Measurements from ENCODE around the gene SEC14L6. TPM values are rescaled to one million over a fixed set of nuclear protein-coding genes. Genes with fewer than 3 reads are reported as not detected.

The SEC14L6 gene
- total RNA-seq, 1 donor from 2014 or later, result 14.8 TPM

- DNase-seq, result no peak
- no peak overlapping the region for H3K27ac ChIP-seq
- no peak for TF ChIP-seq CTCF (IDR thresholded peaks at IDR 0.05)
Measured at GRCh38 chr22:30559889-30560288, 13.3 kb upstream of the SEC14L6 start.

GRCh38 chr22:30557243-30557642, 10.7 kb upstream of the SEC14L6 start:
- Histone ChIP-seq H3K27ac (no peak overlapping the region), H3K4me1 (no peaks in the 10 kb centered on the region), H3K4me3 (no peak overlapping the region), H3K36me3 (no peaks in the 10 kb centered on the region), H3K27me3 (ENCODE audit: low read depth) (no peaks in the 10 kb centered on the region), H3K9me3 (no peaks in the 10 kb centered on the region)
- intact Hi-C loops (cut with DNase I), result no loop called here
- TF ChIP-seq CTCF (IDR thresholded peaks at IDR 0.05), result no peak
- no peak for DNase-seq
- ATAC-seq, result no peak

More at GRCh38 chr22:30559889-30560288, 13.3 kb upstream of the SEC14L6 start:
- intact Hi-C loops (cut with DNase I), result no loop called here
- Histone ChIP-seq H3K9me3 (no peaks in the 10 kb centered on the region), H3K4me3 (no peak overlapping the region), H3K27me3 (ENCODE audit: low read depth) (no peaks in the 10 kb centered on the region), H3K4me1 (no peaks in the 10 kb centered on the region), H3K36me3 (no peaks in the 10 kb centered on the region)
- no peak for ATAC-seq

DNA sequence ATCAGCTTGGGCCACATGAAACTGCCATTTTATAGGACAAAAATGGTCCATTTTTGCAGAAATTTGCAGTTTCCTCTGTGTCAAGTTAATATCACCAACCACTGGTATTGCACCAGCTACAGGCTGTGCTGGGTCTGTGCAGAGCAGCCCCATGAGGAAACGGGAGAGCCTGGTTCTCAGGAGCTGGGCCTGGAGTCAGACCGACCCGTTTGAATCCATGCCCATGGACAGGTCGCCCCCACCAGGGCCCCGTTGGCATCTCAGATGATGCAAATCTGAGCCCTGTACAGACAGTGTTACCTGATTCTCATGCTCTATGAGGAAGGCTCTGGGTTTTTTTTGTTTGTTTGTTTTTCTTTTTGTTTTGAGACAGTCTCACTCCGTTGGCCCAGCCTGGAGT, 9.8 kb upstream of the SEC14L6 start:
- Histone ChIP-seq H3K9me3 (no peaks in the 10 kb centered on the region), H3K27me3 (ENCODE audit: low read depth) (no peaks in the 10 kb centered on the region), H3K4me1 (no peaks in the 10 kb centered on the region), H3K4me3 (no peak overlapping the region), H3K36me3 (no peaks in the 10 kb centered on the region), H3K27ac (no peak overlapping the region)
- DNase-seq (no peak), ATAC-seq (peak in 1 of 2 donors; percentile 14)
- TF ChIP-seq CTCF (IDR thresholded peaks at IDR 0.05), result no peak
- intact Hi-C loops (cut with DNase I), result no loop called here

DNA sequence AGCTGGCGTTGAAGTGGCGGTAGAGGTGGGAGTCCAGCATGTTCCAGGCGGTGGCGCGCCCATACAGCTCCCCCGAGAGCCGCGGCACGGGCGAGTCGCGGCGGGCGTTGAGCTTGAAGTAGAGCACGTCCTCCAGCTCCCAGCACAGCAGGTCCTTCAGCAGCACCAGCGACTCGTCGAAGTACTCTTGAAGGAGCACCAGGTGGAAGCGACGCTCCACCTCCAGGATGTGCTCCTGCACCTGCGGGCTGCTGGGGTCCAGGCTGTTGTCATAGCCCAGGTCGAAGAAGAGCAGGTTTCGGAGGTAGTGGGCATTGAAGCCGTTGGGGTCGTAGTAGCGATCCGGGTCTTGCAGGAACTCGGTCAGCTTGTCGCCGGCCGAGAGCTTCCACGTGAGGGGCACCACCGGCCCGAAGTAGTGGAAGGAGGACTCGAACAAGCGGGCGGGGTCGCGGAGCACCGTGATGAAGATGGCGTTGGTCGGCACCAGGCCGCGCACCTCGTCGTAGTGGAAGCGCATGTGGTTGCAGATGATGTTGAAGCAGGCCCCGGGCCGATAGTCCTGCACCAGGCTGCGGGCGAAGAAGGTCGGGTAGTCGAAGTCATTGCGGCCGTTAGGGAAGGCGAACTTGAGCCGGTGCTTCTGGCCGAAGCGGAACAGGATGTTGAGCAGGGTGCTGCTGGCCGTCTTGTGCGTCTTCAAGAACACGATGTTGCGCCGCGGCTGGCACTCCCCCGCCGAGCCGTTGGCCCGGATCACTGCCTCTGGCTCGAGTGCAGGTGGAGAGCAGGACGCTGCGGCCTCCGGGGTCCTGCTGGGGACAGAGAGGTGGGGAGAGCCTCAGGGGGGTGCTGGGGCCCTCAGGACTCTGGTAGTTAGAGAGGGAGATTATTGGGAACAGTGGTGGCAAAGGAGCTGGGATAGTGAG, 9.0 kb upstream of the SEC14L6 start:
- H3K27me3 ChIP-seq (ENCODE audit: low read depth), result no peaks in the 10 kb centered on the region
- H3K4me1 ChIP-seq, result no peaks in the 10 kb centered on the region
- DNase-seq (no peak), ATAC-seq (no peak)
- no peak overlapping the region for H3K27ac ChIP-seq
- H3K36me3 ChIP-seq, result no peaks in the 10 kb centered on the region
- no peak overlapping the region for H3K4me3 ChIP-seq
- TF ChIP-seq CTCF (IDR thresholded peaks at IDR 0.05), result no peak
- intact Hi-C loops (cut with DNase I), result no loop called here
- H3K9me3 ChIP-seq, result no peaks in the 10 kb centered on the region

DNA sequence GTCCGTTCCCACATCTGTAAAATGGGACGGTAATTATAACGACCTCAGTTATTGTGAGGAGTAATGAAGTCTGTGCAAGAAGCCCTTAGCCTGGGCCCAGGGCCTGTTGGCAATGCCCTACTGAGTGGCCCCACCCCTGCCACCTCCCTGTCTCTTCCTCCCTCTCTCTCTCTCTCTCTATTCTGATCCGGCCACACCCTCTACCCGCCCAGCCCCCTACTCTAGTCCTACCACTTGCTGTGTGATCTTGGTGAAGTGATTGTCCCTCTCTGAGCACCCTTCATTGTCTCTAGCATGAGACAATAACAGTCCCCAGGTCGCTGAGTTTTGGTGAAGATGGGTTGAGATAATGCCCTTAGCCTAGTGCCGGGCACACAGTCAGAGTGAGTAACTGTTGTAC, 7.4 kb upstream of the SEC14L6 start:
- no peaks in the 10 kb centered on the region for H3K9me3 ChIP-seq
- H3K4me3 ChIP-seq, result no peak overlapping the region
- H3K27ac ChIP-seq, result no peak overlapping the region
- no peak for TF ChIP-seq CTCF (IDR thresholded peaks at IDR 0.05)
- no peak for DNase-seq
- no peaks in the 10 kb centered on the region for H3K4me1 ChIP-seq
- intact Hi-C loops (cut with DNase I), result no loop called here
- no peaks in the 10 kb centered on the region for H3K27me3 ChIP-seq (ENCODE audit: low read depth)
- no peak for ATAC-seq
- no peaks in the 10 kb centered on the region for H3K36me3 ChIP-seq

Measured in lower lobe of right lung (tissue), 2 donors.